Stimulated activated CD8-positive, alpha-beta memory T cell treated with anti-CD3 and anti-CD28 coated beads, Interleukin-2, amount 100 ng/mL, for 1 hour (primary cell): ENCODE data around the gene GLCCI1.
"Not testable (repeated sequence)": the region's sequence is repeated elsewhere in the genome, so short reads cannot be mapped to it uniquely, and the experiment has no call there.

Experiments used
- DNase-seq, 2 donors: peaks; one replicate each; pipeline ENCODE4 v3.0.0-alpha.2; 2020; ENCODE audit warnings: low read depth in 2 of 2

Gene GLCCI1

DNA sequence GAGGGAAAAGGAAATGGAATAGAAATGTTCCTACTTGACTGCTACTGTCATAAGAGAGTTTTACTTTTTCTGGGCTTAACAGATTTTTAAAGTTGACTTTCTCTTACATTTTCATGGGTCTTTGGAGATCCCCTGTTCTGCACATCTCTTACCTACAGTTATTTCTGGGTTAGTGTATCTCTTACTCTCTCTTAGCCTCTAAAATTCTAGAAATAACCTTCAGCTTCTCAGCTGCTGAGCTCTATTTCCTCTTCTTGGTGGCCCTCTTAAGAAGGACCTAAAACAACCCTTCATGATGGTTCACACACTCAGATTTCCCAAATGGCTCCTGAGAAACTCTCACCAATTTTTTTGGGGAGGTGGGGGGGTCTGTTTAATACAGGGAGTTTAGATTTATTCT is 79.5 kb downstream of the GLCCI1 start:
- not testable (repeated sequence) for DNase-seq

- DNase-seq = no peak
These were observed 82.8 kb downstream of the GLCCI1 start for GRCh38 chr7:8051373-8051772.

DNA sequence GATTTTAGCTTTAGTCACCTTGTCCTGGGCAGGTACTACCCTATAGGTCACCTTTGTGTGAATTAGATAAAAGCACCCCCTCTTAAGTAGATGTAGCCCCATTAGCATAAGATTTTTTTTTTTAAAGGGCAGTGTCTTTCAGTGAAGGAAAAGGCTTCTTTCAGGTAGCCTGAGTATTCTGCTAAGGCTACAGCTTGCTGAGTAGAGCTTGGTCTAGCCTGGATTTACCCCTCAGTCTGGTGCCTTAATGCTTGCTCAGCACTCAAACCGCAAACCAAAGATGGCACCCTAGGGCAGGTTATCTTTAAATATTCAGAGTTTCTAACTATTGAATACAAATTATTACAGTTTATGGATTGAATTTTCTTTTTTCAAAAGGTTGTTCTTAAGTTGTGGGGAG is 83.4 kb downstream of the GLCCI1 start:
- no peak for DNase-seq

GRCh38 chr7:8052824-8053223 is 84.2 kb downstream of the GLCCI1 start:
- no peak for DNase-seq

GRCh38 chr7:8056439-8056838 is 87.8 kb downstream of the GLCCI1 start:
- no peak for DNase-seq

DNA sequence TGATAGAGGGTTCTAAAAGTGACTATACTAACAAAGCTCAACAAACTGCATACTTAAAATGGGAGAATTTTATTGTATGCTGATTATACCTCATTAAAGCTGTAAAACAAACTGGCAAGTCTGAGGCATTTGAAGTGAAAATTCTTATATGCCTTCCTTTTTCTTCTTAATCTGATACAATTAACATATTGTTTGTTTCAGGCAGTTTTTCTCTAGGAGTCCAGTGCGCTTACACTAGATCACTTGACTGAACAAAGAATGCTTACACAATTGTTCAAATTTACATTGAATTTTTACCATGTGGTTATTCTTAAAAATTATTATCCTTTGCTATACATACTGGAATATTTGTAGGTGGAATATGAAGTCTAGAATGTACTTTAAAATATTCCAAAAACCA is 89.0 kb downstream of the GLCCI1 start:
- no peak for DNase-seq

GRCh38 chr7:8058322-8058721 is 89.7 kb downstream of the GLCCI1 start:
- no peak for DNase-seq

GRCh38 chr7:8058852-8059251 is 90.3 kb downstream of the GLCCI1 start:
- no peak for DNase-seq

- DNase-seq = no peak
These were observed 91.6 kb downstream of the GLCCI1 start for GRCh38 chr7:8060241-8060640.

GRCh38 chr7:8063300-8063699 is 94.7 kb downstream of the GLCCI1 start:
- not testable (repeated sequence) for DNase-seq

GRCh38 chr7:8063706-8064297 is 95.2 kb downstream of the GLCCI1 start:
- no peak for DNase-seq

DNA sequence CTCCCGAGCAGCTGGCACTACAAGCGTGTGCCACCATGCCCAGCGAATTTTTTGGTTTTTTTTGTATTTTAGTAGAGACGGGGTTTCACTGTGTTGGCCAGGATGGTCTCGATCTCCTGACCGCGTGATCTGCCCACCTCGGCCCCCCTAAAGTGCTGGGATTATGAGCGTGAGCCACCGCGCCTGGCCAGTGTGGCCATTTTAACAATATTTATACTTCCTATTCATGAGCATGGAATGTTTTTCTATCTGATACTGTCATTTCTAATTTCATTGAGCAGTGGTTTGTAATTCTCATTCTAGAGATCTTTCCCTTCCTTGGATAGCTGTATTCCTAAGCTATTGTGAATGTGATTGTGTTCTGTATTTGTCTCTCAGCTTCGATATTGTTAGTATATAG is 96.2 kb downstream of the GLCCI1 start:
- DNase-seq = no peak

DNA sequence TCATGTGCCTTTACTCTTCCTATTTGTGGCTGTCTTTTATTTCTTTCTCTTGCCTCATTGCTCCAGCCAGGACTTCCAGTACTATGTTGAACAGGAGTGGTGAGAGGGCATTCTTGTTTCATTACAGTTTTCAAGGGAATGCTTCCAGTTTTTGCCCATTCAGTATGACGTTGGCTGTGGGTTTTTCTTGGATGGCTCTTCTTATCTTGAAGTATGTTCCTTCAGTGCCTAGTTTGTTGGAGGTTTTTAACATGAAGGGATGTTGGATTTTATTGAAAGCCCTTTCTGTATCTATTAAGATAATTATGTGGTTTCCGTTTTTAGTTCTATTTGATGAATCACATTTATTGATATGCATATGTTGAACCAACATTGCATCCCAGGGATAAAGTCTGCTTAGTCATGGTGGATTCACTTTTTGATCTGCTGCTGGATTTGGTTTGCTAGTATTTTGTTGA is 96.8 kb downstream of the GLCCI1 start:
- no peak for DNase-seq

GRCh38 chr7:8068892-8069686 is 100.5 kb downstream of the GLCCI1 start:
- DNase-seq = no peak

- no peak for DNase-seq
These were observed 102.0 kb downstream of the GLCCI1 start for GRCh38 chr7:8070451-8071180.

DNA sequence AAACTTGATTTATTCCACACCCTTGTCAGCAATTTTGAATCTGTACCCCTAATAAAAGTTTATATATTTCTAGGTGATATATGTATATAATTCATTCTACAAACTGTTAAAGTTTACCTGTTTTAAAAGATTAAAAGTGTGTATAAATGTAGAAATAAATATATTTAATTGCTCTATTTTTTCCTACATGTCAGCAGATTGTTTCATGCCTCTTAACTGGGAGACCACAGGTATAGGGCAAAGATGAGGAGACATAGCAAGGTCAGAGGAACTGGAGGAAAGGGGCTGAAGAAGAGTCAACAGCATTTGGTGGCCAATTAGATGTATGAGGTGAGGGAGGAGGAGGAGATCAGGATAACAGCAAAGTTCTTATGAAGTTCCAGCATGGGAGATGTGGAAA is 109.8 kb downstream of the GLCCI1 start:
- DNase-seq = no peak

GRCh38 chr7:8082762-8083161 is 114.2 kb downstream of the GLCCI1 start:
- no peak for DNase-seq

- no peak for DNase-seq
These were observed 116.2 kb downstream of the GLCCI1 start for GRCh38 chr7:8084836-8085235.

GRCh38 chr7:8085420-8085819 is 116.8 kb downstream of the GLCCI1 start:
- DNase-seq = no peak

GRCh38 chr7:8086239-8086638 is 117.6 kb downstream of the GLCCI1 start:
- no peak for DNase-seq

DNA sequence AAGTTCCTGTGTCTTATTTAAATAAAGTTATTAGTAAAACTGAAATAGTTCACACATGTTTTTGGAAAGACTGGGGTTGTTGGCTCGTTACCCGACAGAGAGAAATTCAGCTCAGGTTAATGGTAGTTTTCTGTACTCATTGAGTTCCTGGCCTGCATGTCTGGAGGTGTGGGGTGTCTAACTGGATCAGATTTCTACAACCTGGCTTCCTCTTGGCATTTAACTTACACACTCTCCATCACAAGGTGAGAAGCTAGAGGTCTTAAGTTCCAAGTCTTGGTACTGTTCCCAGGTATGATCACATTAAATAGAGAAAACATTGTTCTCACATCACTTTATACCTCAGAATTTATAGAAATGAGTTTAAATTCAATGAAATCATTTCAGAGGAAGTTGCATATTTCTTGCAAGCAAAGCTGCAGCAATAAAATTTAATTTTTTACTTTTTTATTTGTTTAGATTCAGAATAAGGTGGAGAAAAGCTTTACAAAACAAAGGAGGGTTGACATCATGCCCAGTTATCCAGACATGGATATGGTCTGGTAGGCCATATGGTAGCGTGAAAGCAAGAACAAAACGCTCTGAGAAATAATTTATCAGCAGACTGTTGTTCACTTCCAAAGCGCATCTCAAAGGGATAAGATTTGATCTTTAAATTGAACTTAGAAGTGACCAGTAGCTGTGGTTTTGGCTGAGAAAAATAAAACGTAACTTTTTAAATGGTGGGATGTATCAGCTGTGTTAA is 120.6 kb downstream of the GLCCI1 start:
- no peak for DNase-seq

- DNase-seq = no peak
These were observed 123.5 kb downstream of the GLCCI1 start for GRCh38 chr7:8092140-8092539.
